ENCODE results near the gene HOOK1.

- no peak for TF ChIP-seq CTCF (IDR thresholded peaks at IDR 0.05; ENCODE audit: insufficient read depth, low read length, poor library complexity, severe bottlenecking)
- TF ChIP-seq EZH2phosphoT487 (conservative IDR thresholded peaks at IDR 0.05; ENCODE audit: low read length) = no peak
Observed at GRCh38 chr1:59908682-59909081, 93.9 kb downstream of the HOOK1 start.
